ENCODE measurements around the gene EI24. TPM values are rescaled to one million over a fixed set of nuclear protein-coding genes. Genes with fewer than 3 reads are reported as not detected.
A peak's percentile ranks its signal among the peaks of the same experiment; 100 is the strongest.

Gene EI24
- total and polyA plus RNA-seq, 9 of the 15 experiments (the other 6 are each of a cell fraction or from before 2014, with no cell fraction given) = 50.4 to 260 (median 168) TPM

DNA sequence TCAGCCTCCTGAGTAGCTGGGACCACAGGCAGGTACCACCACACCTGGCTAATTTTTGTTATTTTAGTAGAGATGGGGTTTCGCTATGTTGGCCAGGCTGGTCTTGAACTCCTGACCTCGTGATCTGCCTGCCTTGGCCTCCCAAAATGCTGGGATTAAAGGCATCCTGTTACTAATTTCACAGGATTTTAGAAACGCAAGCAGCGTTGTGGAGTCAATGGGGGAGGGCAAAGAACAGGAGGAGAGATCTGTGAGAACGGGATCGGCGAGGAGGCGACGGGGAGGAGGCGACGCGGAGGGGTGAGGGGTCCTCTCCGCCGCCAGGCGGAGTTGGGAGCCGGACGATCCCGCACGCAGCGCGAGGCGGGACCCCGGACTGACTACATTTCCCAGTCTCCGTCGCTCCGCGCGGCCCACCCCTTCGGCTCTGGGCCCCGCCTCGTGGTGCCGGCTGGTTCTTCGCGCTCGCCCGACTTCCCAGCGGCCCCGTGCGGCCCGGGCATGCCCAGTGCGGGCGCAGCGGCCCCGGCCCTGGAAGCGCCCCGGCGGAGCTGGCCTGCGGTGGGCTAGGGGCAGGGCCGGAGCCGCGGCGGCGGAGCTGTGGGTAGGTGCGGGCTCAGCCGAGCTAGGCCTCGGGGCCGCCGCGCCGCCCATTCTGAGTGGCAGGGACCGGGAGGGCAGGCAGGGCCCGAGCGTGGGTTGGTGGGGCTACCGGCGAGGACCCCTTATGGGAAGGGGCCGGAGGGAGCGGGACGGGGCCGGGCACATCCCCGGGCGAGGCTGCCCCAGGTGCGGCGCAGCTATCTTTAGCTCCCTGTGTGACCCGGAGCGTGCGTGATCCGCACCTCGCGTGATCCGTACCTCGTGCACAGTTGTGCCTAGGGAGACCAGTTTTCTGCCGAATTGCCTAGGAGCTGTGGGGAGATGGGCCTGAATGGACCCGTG is at the start of gene EI24 (continued):
- TF ChIP-seq ERF (CRISPR knock-in tag; IDR thresholded peaks at IDR 0.05) (peak; percentile 91; the same call in 1 of the 2 replicates), TFAP4 (CRISPR knock-in tag; IDR thresholded peaks at IDR 0.05; ENCODE audit: borderline replicate concordance) (peak; percentile 61), NBN (IDR thresholded peaks at IDR 0.05; ENCODE audit: low read depth) (peak; percentile 68), TAF9B (IDR thresholded peaks at IDR 0.05; ENCODE audit: partially characterized antibody) (no peak), STAT6 (CRISPR knock-in tag; IDR thresholded peaks at IDR 0.05) (no peak), BHLHE40 (IDR thresholded peaks at IDR 0.05; ENCODE audit: low read length) (peak; percentile 42), MEF2D (tag; conservative IDR thresholded peaks at IDR 0.05; ENCODE audit: low read depth) (no peak), TOE1 (IDR thresholded peaks at IDR 0.05; ENCODE audit: borderline replicate concordance) (peak; percentile 71), TOE1 (CRISPR knock-in tag; IDR thresholded peaks at IDR 0.05; ENCODE audit: borderline replicate concordance, low read depth) (no peak), ZNF766 (CRISPR knock-in tag; conservative IDR thresholded peaks at IDR 0.05) (no peak; the same call in 1 of the 2 replicates), ZNF347 (CRISPR knock-in tag; IDR thresholded peaks at IDR 0.05; ENCODE audit: low read depth) (no peak), SP2 (IDR thresholded peaks at IDR 0.05; ENCODE audit: extremely low read depth, low read depth, low read length, poor library complexity, severe bottlenecking) (no peak), SAP30 (IDR thresholded peaks at IDR 0.05; ENCODE audit: borderline replicate concordance, insufficient read depth, low read depth, low read length, poor library complexity, severe bottlenecking) (no peak)
- TF ChIP-seq, protein P1, sequence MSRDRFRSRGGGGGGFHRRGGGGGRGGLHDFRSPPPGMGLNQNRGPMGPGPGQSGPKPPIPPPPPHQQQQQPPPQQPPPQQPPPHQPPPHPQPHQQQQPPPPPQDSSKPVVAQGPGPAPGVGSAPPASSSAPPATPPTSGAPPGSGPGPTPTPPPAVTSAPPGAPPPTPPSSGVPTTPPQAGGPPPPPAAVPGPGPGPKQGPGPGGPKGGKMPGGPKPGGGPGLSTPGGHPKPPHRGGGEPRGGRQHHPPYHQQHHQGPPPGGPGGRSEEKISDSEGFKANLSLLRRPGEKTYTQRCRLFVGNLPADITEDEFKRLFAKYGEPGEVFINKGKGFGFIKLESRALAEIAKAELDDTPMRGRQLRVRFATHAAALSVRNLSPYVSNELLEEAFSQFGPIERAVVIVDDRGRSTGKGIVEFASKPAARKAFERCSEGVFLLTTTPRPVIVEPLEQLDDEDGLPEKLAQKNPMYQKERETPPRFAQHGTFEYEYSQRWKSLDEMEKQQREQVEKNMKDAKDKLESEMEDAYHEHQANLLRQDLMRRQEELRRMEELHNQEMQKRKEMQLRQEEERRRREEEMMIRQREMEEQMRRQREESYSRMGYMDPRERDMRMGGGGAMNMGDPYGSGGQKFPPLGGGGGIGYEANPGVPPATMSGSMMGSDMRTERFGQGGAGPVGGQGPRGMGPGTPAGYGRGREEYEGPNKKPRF (IDR thresholded peaks at IDR 0.05; ENCODE audit: low read depth, low read length) = no peak
- TF ChIP-seq, protein P2, sequence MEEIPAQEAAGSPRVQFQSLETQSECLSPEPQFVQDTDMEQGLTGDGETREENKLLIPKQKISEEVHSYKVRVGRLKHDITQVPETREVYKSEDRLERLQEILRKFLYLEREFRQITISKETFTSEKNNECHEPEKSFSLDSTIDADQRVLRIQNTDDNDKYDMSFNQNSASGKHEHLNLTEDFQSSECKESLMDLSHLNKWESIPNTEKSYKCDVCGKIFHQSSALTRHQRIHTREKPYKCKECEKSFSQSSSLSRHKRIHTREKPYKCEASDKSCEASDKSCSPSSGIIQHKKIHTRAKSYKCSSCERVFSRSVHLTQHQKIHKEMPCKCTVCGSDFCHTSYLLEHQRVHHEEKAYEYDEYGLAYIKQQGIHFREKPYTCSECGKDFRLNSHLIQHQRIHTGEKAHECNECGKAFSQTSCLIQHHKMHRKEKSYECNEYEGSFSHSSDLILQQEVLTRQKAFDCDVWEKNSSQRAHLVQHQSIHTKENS (CRISPR knock-in tag; IDR thresholded peaks at IDR 0.05) = no peak
- TF ChIP-seq, protein P3, sequence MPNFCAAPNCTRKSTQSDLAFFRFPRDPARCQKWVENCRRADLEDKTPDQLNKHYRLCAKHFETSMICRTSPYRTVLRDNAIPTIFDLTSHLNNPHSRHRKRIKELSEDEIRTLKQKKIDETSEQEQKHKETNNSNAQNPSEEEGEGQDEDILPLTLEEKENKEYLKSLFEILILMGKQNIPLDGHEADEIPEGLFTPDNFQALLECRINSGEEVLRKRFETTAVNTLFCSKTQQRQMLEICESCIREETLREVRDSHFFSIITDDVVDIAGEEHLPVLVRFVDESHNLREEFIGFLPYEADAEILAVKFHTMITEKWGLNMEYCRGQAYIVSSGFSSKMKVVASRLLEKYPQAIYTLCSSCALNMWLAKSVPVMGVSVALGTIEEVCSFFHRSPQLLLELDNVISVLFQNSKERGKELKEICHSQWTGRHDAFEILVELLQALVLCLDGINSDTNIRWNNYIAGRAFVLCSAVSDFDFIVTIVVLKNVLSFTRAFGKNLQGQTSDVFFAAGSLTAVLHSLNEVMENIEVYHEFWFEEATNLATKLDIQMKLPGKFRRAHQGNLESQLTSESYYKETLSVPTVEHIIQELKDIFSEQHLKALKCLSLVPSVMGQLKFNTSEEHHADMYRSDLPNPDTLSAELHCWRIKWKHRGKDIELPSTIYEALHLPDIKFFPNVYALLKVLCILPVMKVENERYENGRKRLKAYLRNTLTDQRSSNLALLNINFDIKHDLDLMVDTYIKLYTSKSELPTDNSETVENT (CRISPR knock-in tag; IDR thresholded peaks at IDR 0.05) = no peak
